Endothelial cell of umbilical vein (primary cell): ENCODE results near the gene BET1L. TPM values are rescaled to one million over a fixed set of nuclear protein-coding genes. Genes with fewer than 3 reads are reported as not detected.

Experiments used
- BruUV-seq: library from RNA; stranded (reverse); fragments of 400-500 nt; replicated peaks from 2 replicates; lab custom pipeline; 2021; lab: Mats Ljungman, UMichigan
- CTCF ChIA-PET: fragments of 300-600, 350-600 bp; sonication (Branson Sonifier 250); formaldehyde crosslinking; loops from one replicate; lab custom pipeline; 2021; ENCODE audit warnings: antibody characterized with exemption, inconsistent platforms; lab: Charles Lee
- POLR2A ChIA-PET: fragments of 300-600, 350-600 bp; sonication (Branson Sonifier 250); formaldehyde crosslinking; loops from one replicate; lab custom pipeline; 2021; ENCODE audit warnings: antibody characterized with exemption, inconsistent platforms; lab: Charles Lee
- DNase-seq: peaks from one replicate; pipeline ENCODE4 v3.0.0-alpha.2; 2011; ENCODE audit warnings: low read depth, low spot score
- FAIRE-seq: peaks from 2 replicates; lab custom pipeline; 2011; peaks lifted over from hg19 to GRCh38; lab: Jason Lieb, UNC
- H2AFZ ChIP-seq: 2 replicates; pipeline ENCODE4 v1.6.0; 2012; ENCODE audit warnings: low read depth, low read length, control low read depth, inconsistent platforms
- H3K27ac ChIP-seq: 2 replicates; pipeline ENCODE4 v1.5.1; 2011; ENCODE audit warnings: low read depth, mild to moderate bottlenecking, control low read depth, low read length, moderate library complexity; ENCODE audit not compliant: insufficient read depth
- H3K27me3 ChIP-seq, 2 experiments: 2 replicates each; pipeline versions ENCODE4 v1.6.0 to v1.6.1; 2011; ENCODE audit warnings: low read length in 2 of 2, mixed read lengths in 1 of 2; ENCODE audit not compliant: control insufficient read depth in 2 of 2, insufficient read depth in 2 of 2
- H3K36me3 ChIP-seq, 2 experiments: 2 replicates in 1 of 2; 3 replicates in 1 of 2; pipeline ENCODE4 v1.5.1; 2011; ENCODE audit warnings: low read length in 2 of 2, mild to moderate bottlenecking in 1 of 2, moderate library complexity in 1 of 2; ENCODE audit not compliant: control insufficient read depth in 2 of 2, insufficient read depth in 2 of 2; ENCODE audit errors: extremely low read depth in 1 of 2
- H3K4me1 ChIP-seq: 3 replicates; pipeline ENCODE4 v1.5.1; 2011; ENCODE audit warnings: mild to moderate bottlenecking, low read length; ENCODE audit not compliant: control insufficient read depth, insufficient read depth; ENCODE audit errors: extremely low read depth
- H3K4me2 ChIP-seq: 2 replicates; pipeline ENCODE4 v1.6.1; 2011; ENCODE audit warnings: low read length, control low read depth, mixed read lengths; ENCODE audit not compliant: insufficient read depth
- H3K4me3 ChIP-seq, 3 experiments: fragments of 200-600 bp in 1 of 3; sonication (generic), shearing (Covaris generic) in 1 of 3; replicated peaks in 1 of 3; 2 replicates each; pipeline ENCODE4 v1.5.1; 2011 to 2016; ENCODE audit warnings: control low read depth in 3 of 3, low read length in 3 of 3, mild to moderate bottlenecking in 2 of 3, inconsistent platforms in 1 of 3, low read depth in 1 of 3, moderate library complexity in 1 of 3; ENCODE audit not compliant: insufficient read depth in 1 of 3
- H3K79me2 ChIP-seq: 2 replicates; pipeline ENCODE4 v1.6.0; 2012; ENCODE audit warnings: low read length, inconsistent platforms; ENCODE audit not compliant: control insufficient read depth, insufficient read depth
- H3K9ac ChIP-seq: replicated peaks from 2 replicates; pipeline ENCODE3; 2011; ENCODE audit warnings: low read length, control low read depth; ENCODE audit not compliant: insufficient read depth; ENCODE audit errors: extremely low read depth
- H3K9me1 ChIP-seq: replicated peaks from 3 replicates; pipeline ENCODE4 v1.6.0; 2011; ENCODE audit warnings: mild to moderate bottlenecking, low read length; ENCODE audit not compliant: control insufficient read depth, insufficient read depth; ENCODE audit errors: extremely low read depth
- H3K9me3 ChIP-seq: replicated peaks from 2 replicates; pipeline ENCODE4 v1.5.1; 2012; ENCODE audit warnings: low read length, inconsistent platforms; ENCODE audit not compliant: control insufficient read depth, insufficient read depth
- H4K20me1 ChIP-seq: replicated peaks from 2 replicates; pipeline ENCODE3; 2011; ENCODE audit warnings: mild to moderate bottlenecking, low read length; ENCODE audit not compliant: control insufficient read depth, insufficient read depth; ENCODE audit errors: extremely low read depth
- CTCF ChIP-seq, 2 donors: IDR thresholded peaks; 1 replicate in 1 of 2; 2 replicates in 1 of 2; pipeline ENCODE4 v1.5.1; 2011; ENCODE audit warnings: low read length in 2 of 2, mild to moderate bottlenecking in 2 of 2, moderate library complexity in 2 of 2, control low read depth in 1 of 2, inconsistent platforms in 1 of 2, low read depth in 1 of 2; ENCODE audit not compliant: insufficient read depth in 1 of 2; ENCODE audit errors: extremely low read depth in 1 of 2
- EZH2 ChIP-seq: IDR thresholded peaks from 2 replicates; pipeline ENCODE4 v1.6.1; 2012; ENCODE audit warnings: borderline replicate concordance, low read depth, mild to moderate bottlenecking, moderate library complexity, low read length, inconsistent platforms; ENCODE audit not compliant: severe bottlenecking
- FOS ChIP-seq: IDR thresholded peaks from 2 replicates; pipeline ENCODE4 v1.6.1; 2011; ENCODE audit warnings: mild to moderate bottlenecking, low read length, moderate library complexity, borderline replicate concordance; ENCODE audit not compliant: insufficient read depth
- GATA2 ChIP-seq: IDR thresholded peaks from 2 replicates; pipeline ENCODE4 v1.7.0; 2011; ENCODE audit warnings: low read depth, mild to moderate bottlenecking, moderate library complexity, mixed read lengths, low read length; ENCODE audit not compliant: insufficient read length, insufficient read depth
- JUN ChIP-seq: IDR thresholded peaks from 2 replicates; pipeline ENCODE4 v1.6.1; 2011; ENCODE audit warnings: borderline replicate concordance, low read depth; ENCODE audit not compliant: insufficient read length, insufficient read depth
- MAX ChIP-seq: IDR thresholded peaks from 2 replicates; pipeline ENCODE4 v1.6.1; 2011; ENCODE audit not compliant: insufficient read depth, insufficient read length
- MYC ChIP-seq: IDR thresholded peaks from one replicate; pipeline ENCODE4 v1.6.1; 2011; ENCODE audit warnings: mild to moderate bottlenecking, low read depth, low read length
- POLR2A ChIP-seq: IDR thresholded peaks from 2 replicates; pipeline ENCODE4 v1.6.1; 2012; ENCODE audit warnings: low read depth, mild to moderate bottlenecking, control low read depth, low read length
- POLR2AphosphoS5 ChIP-seq: IDR thresholded peaks from 2 replicates; pipeline ENCODE4 v1.6.1; 2012; ENCODE audit warnings: low read depth, mild to moderate bottlenecking, control low read depth, low read length, moderate library complexity; ENCODE audit not compliant: insufficient read depth
- dilution Hi-C: fragments of 300-500 bp; cut with MboI; formaldehyde crosslinking; loops from one replicate; pipeline ENCODE4 v1.15.0; 2019; ENCODE audit warnings: low sequenced_read_pairs; ENCODE audit not compliant: extremely low pct_ligation_motif_present
- intact Hi-C: fragments of 100-400 bp; cut with micrococcal nuclease; formaldehyde crosslinking; loops from one replicate; pipeline ENCODE4 v1.10.0; 2022
- polyA plus RNA-seq, 4 experiments: library from polyadenylated mRNA; depleted of rRNA in 3 of 4; stranded (reverse) in 3 of 4; unstranded in 1 of 4; fragments of >200 nt; gene quantifications; 2 replicates each; pipeline versions ENCODE4 v1.2.1 to v1.2.3, GENCODE V29; 2011 to 2012; ENCODE audit warnings: missing spikeins in 1 of 4
- total RNA-seq: library from RNA; stranded (reverse); gene quantifications from 2 replicates; pipeline ENCODE4 v1.2.3, GENCODE V29; 2021

Gene BET1L
- total and polyA plus RNA-seq, 2 donors (not counting 3 experiments of a cell fraction or from before 2014, with no cell fraction given): 31.0 to 80.0 TPM

- Histone ChIP-seq H3K27me3 (no peaks in the 10 kb centered on the region), H3K79me2 (peaks cover 19% of the 10 kb centered on the region), H3K4me3 (no peak overlapping the region), H3K36me3 (peaks cover 0 to 18% of the 10 kb centered on the region in 2 experiments), H3K9ac (no peak overlapping the region), H3K9me1 (no peaks in the 10 kb centered on the region), H3K27ac (no peak overlapping the region), H3K9me3 (no peaks in the 10 kb centered on the region), H4K20me1 (no peaks in the 10 kb centered on the region), H3K4me1 (peaks cover 7% of the 10 kb centered on the region), H3K4me2 (no peak overlapping the region), H2AFZ (no peak overlapping the region)
- no peak for FAIRE-seq
- BruUV-seq: no TSS peak
- ChIA-PET CTCF (no interaction called here), POLR2A (no interaction called here)
- dilution Hi-C loops: no loop called here
- intact Hi-C loops: no loop called here
- no peak for TF ChIP-seq MYC
- no peak for TF ChIP-seq FOS
- no peak for TF ChIP-seq POLR2A
- TF ChIP-seq POLR2AphosphoS5: no peak
- no peak for TF ChIP-seq CTCF (IDR thresholded peaks at IDR 0.05; ENCODE audit: extremely low read depth in 1 of 2, insufficient read depth in 1 of 2, low read depth in 1 of 2, low read length in 2 of 2)
- TF ChIP-seq GATA2: no peak
- TF ChIP-seq EZH2: no peak
- TF ChIP-seq MAX: no peak
- no peak for TF ChIP-seq JUN
- no peak for DNase-seq
Observed at GRCh38 chr11:201966-202365, 5.2 kb downstream of the BET1L start.
